ENCODE measurements around the gene DENND2D.
A peak's percentile ranks its signal among the peaks of the same experiment; 100 is the strongest.

The DENND2D gene

DNA sequence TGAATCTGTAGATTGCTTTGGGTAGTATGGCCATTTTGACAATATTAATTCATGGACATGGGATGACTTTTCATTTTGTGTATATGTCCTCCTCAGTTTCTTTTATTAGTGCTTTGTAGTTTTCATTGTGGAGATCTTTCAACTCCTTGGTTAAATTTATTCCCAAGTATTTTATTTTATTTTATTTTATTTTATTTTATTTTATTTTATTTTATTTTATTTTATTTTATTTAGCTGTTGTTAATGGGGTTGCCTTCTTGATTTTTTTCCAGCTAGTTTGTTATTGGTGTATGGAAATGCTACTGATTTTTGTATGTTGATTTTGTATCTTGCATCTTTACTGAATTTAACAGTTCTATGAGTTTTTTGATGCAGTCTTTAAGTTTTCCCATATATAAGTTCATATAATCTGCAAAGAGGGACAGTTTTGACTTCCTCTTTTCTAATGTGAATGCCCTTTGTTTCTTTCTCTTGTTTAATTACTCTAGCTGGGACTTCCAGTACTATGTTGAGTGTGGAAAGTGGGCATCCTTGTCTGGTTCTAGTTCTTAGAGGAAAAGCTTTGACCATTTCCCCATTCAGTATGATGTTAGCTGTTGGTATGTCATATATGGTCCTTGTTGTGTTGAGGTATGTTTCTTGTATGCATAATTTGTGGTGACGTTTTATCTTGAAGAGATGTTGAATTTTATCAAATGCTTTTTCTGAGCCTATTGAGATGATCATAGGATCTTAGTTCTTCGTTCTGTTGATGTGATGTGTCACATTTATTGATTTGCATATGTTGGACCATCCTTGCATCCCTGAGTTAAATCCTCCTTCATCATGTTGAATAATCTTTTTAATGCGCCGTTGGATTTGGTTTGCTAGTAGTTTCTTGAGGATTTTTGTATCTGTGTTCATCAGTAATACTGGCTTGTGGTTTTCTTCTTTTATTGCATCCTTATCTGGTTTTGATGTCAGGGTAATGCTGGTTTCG is 46.1 kb downstream of the DENND2D start:
- Histone ChIP-seq H3K9me3 (ENCODE audit: control insufficient read depth, low read length) (no peaks in the 10 kb centered on the region), H3K27me3 (ENCODE audit: control insufficient read depth, insufficient read depth, low read length, poor library complexity, severe bottlenecking) (no peaks in the 10 kb centered on the region), H3K36me3 (ENCODE audit: control insufficient read depth, insufficient read depth, low read length) (peaks cover 25% of the 10 kb centered on the region), H3K4me3 (ENCODE audit: insufficient read depth, low read depth, low read length) (no peak overlapping the region), H3K4me1 (ENCODE audit: control insufficient read depth, insufficient read depth, low read length) (no peaks in the 10 kb centered on the region), H3K27ac (ENCODE audit: insufficient read depth, low read depth, low read length, poor library complexity, severe bottlenecking) (no peak overlapping the region)
- WGBS, 2 experiments = 94% methylated on average over 5 of the region's 5 CpGs

DNA sequence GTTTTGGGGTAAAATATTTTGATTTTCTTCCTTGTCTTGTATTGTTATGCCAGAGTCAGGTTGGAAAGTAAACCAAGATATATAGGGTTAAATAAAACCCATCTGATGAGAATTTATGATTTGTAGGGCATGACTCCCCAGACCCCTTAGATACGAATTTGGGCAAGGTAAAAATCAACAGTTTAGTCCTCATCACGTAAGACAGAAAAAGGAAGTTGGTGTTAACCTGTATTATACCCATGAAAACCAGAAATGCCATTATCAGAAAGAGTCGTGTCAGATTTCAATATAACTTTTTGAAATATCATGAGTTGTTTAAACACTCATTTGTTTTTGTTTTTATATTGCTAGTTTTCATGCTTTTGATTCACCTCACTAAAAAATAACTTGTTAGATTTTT is 48.6 kb downstream of the DENND2D start:
- H3K27me3 ChIP-seq (ENCODE audit: control insufficient read depth, insufficient read depth, low read length, poor library complexity, severe bottlenecking) = no peaks in the 10 kb centered on the region
- no peak overlapping the region for H3K27ac ChIP-seq (ENCODE audit: insufficient read depth, low read depth, low read length, poor library complexity, severe bottlenecking)
- 80 to 93% methylated on average over 2 of the region's 3 CpGs for WGBS, 2 experiments
- no peak overlapping the region for H3K4me3 ChIP-seq (ENCODE audit: insufficient read depth, low read depth, low read length)
- H3K9me3 ChIP-seq (ENCODE audit: control insufficient read depth, low read length) = no peaks in the 10 kb centered on the region
- no peaks in the 10 kb centered on the region for H3K4me1 ChIP-seq (ENCODE audit: control insufficient read depth, insufficient read depth, low read length)
- peaks cover 30% of the 10 kb centered on the region for H3K36me3 ChIP-seq (ENCODE audit: control insufficient read depth, insufficient read depth, low read length)

DNA sequence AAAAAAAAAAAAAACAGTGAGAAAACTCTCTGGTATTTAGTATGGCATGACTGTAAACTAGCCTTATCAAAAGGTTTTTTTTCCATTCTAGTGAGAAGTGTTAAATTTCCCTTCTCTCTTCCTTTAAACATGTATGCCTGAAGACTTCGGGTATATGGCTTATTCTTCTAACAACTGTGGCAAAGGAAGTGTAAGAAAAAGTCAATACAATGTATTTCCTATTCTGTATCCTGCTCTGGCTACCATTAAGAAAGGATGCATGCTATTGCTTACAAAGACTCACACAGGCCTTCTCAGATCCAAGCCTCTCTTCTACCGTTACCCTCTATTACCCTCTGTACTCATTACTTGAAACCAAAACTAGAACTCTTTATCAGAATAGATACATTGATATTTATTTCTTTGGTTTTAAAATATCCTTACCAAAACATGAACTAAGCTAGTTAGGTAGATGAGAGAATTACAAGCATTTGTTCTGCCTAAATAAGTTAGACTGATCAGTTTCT is 52.0 kb downstream of the DENND2D start:
- 67 to 96% methylated on average over 1 to 2 of the region's 2 CpGs for WGBS, 2 experiments

DNA sequence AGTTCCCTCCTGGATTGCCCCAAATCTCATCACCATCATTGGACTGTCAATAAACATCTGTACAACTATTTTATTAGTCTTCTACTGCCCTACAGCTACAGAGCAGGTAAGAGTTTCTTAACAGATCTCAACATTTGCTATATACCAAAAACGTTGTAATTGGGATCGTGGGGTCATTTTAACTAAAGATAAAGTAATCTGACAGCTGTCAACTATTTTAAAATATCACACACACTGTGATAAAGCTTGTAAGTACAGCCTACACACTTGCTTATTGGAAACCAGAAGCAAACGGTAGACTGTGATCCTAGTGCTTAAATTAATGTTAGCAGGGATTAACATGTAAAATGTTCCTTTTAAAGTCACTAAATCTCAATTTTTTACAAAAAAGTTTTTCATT is 52.5 kb downstream of the DENND2D start:
- Histone ChIP-seq H3K27me3 (ENCODE audit: control insufficient read depth, insufficient read depth, low read length, poor library complexity, severe bottlenecking) (no peaks in the 10 kb centered on the region), H3K27ac (ENCODE audit: insufficient read depth, low read depth, low read length, poor library complexity, severe bottlenecking) (no peak overlapping the region), H3K9me3 (ENCODE audit: control insufficient read depth, low read length) (no peaks in the 10 kb centered on the region), H3K4me1 (ENCODE audit: control insufficient read depth, insufficient read depth, low read length) (no peaks in the 10 kb centered on the region), H3K4me3 (ENCODE audit: insufficient read depth, low read depth, low read length) (no peak overlapping the region), H3K36me3 (ENCODE audit: control insufficient read depth, insufficient read depth, low read length) (peaks cover 20% of the 10 kb centered on the region)
- 92% methylated on average over 2 of the region's 3 CpGs; no CpG with 5 or more reads in 1 of the 2 experiments for WGBS, 2 experiments

More for the DNA sequence above, 52.0 kb downstream of the DENND2D start:
- H3K36me3 ChIP-seq (ENCODE audit: control insufficient read depth, insufficient read depth, low read length) = peaks cover 25% of the 10 kb centered on the region
- no peak overlapping the region for H3K4me3 ChIP-seq (ENCODE audit: insufficient read depth, low read depth, low read length)
- H3K27ac ChIP-seq (ENCODE audit: insufficient read depth, low read depth, low read length, poor library complexity, severe bottlenecking) = no peak overlapping the region
- H3K4me1 ChIP-seq (ENCODE audit: control insufficient read depth, insufficient read depth, low read length) = no peaks in the 10 kb centered on the region
- H3K27me3 ChIP-seq (ENCODE audit: control insufficient read depth, insufficient read depth, low read length, poor library complexity, severe bottlenecking) = no peaks in the 10 kb centered on the region
- no peaks in the 10 kb centered on the region for H3K9me3 ChIP-seq (ENCODE audit: control insufficient read depth, low read length)

DNA sequence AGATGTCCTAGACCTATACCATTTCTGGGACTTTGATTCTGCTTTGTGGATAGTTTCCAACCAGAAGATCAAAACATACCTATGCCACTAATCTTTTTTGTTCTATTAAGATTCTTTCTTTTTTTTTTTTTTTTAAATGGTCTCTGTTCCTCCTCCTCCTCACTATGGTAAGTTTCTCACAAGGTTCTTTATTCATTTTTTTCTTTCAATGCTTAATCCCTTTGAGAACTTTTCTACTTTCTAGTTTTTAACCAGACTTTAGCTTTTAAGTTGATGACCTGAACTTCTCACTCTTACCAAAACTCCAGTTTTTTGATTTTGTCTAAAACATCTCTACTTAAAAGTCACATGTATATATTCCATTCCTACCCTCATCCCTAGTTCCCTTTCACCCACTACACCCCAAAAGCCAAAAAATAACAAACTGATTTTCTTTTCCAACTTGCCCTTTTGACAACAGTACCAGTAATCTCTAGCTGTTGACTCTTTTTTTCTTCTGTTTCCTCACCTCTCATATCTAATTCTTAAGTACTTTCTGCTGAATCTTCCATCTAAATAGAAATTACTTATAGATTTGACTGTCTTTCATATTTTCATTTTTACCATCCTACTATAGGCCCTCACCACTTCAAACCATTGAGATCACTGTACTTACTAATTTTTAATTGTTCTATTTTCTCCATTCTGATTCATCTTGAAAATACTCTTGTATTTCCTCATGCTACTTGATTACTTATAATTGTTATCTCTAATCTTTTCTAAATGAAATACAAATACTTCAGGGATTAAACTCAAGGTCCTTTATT is 54.3 kb downstream of the DENND2D start:
- Histone ChIP-seq H3K4me3 (ENCODE audit: insufficient read depth, low read depth, low read length) (no peak overlapping the region), H3K36me3 (ENCODE audit: control insufficient read depth, insufficient read depth, low read length) (peaks cover 12% of the 10 kb centered on the region), H3K27me3 (ENCODE audit: control insufficient read depth, insufficient read depth, low read length, poor library complexity, severe bottlenecking) (no peaks in the 10 kb centered on the region), H3K9me3 (ENCODE audit: control insufficient read depth, low read length) (no peaks in the 10 kb centered on the region), H3K27ac (ENCODE audit: insufficient read depth, low read depth, low read length, poor library complexity, severe bottlenecking) (no peak overlapping the region), H3K4me1 (ENCODE audit: control insufficient read depth, insufficient read depth, low read length) (peaks cover 11% of the 10 kb centered on the region)

DNA sequence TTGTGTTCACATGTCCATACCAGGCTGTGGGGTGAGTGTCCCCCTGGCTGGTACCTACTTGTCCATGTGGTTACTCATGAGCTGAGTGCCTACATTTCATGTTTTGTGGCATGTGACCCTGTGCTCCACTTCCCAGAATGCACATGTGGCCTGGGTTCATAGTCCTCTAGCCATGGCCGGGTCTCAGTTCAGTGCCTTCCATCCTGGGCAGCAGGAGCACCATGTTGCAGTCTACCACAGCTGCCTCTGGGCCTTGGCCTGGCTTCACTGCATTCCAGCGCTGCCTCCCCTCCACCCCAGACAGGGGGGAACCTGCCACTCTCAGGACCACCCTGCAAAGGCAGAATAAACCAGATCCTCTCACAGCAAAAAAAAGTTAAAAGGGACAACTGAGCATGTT is 54.9 kb downstream of the DENND2D start:
- Histone ChIP-seq H3K27me3 (ENCODE audit: control insufficient read depth, insufficient read depth, low read length, poor library complexity, severe bottlenecking) (no peaks in the 10 kb centered on the region), H3K4me3 (ENCODE audit: insufficient read depth, low read depth, low read length) (no peak overlapping the region), H3K4me1 (ENCODE audit: control insufficient read depth, insufficient read depth, low read length) (peaks cover 13% of the 10 kb centered on the region), H3K27ac (ENCODE audit: insufficient read depth, low read depth, low read length, poor library complexity, severe bottlenecking) (no peak overlapping the region), H3K36me3 (ENCODE audit: control insufficient read depth, insufficient read depth, low read length) (peaks cover 12% of the 10 kb centered on the region), H3K9me3 (ENCODE audit: control insufficient read depth, low read length) (no peaks in the 10 kb centered on the region)
- WGBS, 2 experiments = 91 to 96% methylated on average over 2 of the region's 2 CpGs

DNA sequence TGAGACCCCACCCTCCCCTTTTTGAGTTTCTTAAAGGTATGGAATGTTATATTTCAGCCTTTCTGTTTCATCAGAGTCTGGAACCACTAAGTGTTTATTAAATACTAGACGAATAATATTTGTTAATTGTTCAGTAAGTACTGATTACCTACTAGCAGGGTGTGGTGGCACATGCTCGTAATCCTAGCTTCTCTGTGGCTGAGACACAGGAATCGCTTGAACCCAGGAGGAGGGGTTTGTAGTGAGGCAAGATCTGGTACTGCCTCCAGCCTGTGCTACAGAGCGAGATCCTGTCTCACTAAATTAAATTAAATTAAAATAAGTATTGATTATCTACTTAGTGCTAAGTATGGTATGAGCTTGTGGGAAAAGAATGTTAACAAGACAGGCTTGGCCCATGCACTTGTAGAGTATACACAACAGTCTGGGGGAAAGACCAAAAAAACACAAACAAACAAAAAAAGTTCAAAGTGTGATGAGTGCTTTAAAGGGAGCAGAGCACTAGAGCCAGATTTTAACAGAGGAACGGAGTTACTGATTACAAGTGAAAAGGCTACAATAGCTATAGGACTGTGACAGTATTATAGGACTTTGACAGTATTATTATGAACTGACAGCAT is 58.0 kb downstream of the DENND2D start:
- H3K4me3 ChIP-seq (ENCODE audit: insufficient read depth, low read depth, low read length) = no peak overlapping the region
- 79 to 85% methylated on average over 4 of the region's 5 CpGs for WGBS, 2 experiments
- no peaks in the 10 kb centered on the region for H3K27me3 ChIP-seq (ENCODE audit: control insufficient read depth, insufficient read depth, low read length, poor library complexity, severe bottlenecking)
- no peaks in the 10 kb centered on the region for H3K9me3 ChIP-seq (ENCODE audit: control insufficient read depth, low read length)
- no peaks in the 10 kb centered on the region for H3K36me3 ChIP-seq (ENCODE audit: control insufficient read depth, insufficient read depth, low read length)
- H3K4me1 ChIP-seq (ENCODE audit: control insufficient read depth, insufficient read depth, low read length) = peaks cover 20% of the 10 kb centered on the region
- no peak overlapping the region for H3K27ac ChIP-seq (ENCODE audit: insufficient read depth, low read depth, low read length, poor library complexity, severe bottlenecking)

DNA sequence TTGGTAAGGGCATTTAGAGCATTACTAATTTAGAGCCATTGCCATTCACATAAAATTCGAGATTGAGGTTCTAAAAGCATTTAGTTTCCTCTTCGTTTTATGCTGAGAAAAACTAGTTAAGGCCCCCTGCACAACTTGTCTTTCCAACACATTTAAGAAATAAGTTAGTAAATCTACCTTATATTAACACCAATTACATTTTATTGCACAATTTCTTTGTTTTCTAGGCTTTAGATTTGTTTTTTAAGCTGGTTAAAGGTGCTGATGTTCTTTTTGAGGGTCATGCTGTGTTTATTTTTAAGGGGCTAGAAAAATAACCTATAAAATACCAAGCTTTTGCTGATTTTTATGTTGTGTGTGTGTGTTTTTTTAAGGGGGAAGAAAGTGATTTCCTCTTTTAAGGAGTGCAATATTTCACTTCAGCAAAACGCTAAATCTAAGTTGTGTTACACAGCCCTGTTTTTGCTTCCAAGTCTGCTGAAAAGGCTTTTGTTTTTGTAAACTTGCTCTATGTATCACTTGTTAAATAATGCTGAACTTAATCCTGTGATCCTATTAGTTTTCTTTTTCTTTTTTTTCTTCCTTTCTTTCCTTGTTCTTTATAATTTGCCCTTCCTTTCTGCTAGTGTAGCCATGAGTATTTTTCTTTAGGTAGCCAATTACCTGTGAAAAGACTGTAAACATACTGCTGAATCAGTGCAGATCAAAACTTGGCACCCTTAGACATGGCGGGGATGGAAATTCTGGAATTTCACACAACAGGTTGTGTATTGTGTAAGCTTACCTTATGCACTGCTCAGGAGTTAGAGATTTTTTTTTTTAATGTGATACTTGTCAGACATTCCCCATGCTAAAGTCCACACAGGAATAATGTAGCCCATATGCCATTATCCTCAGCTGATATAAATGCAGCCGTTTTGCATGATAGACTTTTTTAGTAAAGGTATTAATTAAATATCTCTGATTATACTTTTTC is 58.9 kb downstream of the DENND2D start:
- no peaks in the 10 kb centered on the region for H3K27me3 ChIP-seq (ENCODE audit: control insufficient read depth, insufficient read depth, low read length, poor library complexity, severe bottlenecking)
- H3K9me3 ChIP-seq (ENCODE audit: control insufficient read depth, low read length) = no peaks in the 10 kb centered on the region
- no peak overlapping the region for H3K27ac ChIP-seq (ENCODE audit: insufficient read depth, low read depth, low read length, poor library complexity, severe bottlenecking)
- H3K36me3 ChIP-seq (ENCODE audit: control insufficient read depth, insufficient read depth, low read length) = no peaks in the 10 kb centered on the region
- H3K4me1 ChIP-seq (ENCODE audit: control insufficient read depth, insufficient read depth, low read length) = peaks cover 20% of the 10 kb centered on the region
- WGBS, 2 experiments = 65 to 70% methylated on average over 4 of the region's 5 CpGs
- peak overlapping the region; percentile 81 for H3K4me3 ChIP-seq (ENCODE audit: insufficient read depth, low read depth, low read length)

DNA sequence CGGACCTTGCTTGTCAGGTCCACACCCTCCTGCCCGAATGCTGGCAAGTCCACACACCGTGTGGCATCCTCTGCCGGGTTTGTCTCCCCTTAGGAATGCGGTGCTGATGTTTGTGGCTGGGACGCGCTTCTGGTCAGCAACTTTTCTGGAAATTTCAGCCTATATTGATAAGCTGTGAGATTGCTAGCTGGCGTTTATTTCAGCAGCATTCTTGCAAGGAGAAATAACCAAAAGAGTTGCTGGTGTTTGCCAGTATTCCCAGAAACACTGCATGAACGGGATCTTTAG is 59.8 kb downstream of the DENND2D start:
- Histone ChIP-seq H3K27ac (ENCODE audit: insufficient read depth, low read depth, low read length, poor library complexity, severe bottlenecking) (peak overlapping the region; percentile 28), H3K9me3 (ENCODE audit: control insufficient read depth, low read length) (no peaks in the 10 kb centered on the region), H3K4me1 (ENCODE audit: control insufficient read depth, insufficient read depth, low read length) (peaks cover 20% of the 10 kb centered on the region), H3K27me3 (ENCODE audit: control insufficient read depth, insufficient read depth, low read length, poor library complexity, severe bottlenecking) (no peaks in the 10 kb centered on the region), H3K4me3 (ENCODE audit: insufficient read depth, low read depth, low read length) (peak overlapping the region; percentile 81), H3K36me3 (ENCODE audit: control insufficient read depth, insufficient read depth, low read length) (no peaks in the 10 kb centered on the region)
- 0 to 1% methylated on average over 9 of the region's 9 CpGs for WGBS, 2 experiments

All from ectodermal cell (in vitro differentiated cells).